ENCODE results near the gene BBOF1.
"Not testable (repeated sequence)": the region's sequence is repeated elsewhere in the genome, so short reads cannot be mapped to it uniquely, and the experiment has no call there.

Gene BBOF1

DNA sequence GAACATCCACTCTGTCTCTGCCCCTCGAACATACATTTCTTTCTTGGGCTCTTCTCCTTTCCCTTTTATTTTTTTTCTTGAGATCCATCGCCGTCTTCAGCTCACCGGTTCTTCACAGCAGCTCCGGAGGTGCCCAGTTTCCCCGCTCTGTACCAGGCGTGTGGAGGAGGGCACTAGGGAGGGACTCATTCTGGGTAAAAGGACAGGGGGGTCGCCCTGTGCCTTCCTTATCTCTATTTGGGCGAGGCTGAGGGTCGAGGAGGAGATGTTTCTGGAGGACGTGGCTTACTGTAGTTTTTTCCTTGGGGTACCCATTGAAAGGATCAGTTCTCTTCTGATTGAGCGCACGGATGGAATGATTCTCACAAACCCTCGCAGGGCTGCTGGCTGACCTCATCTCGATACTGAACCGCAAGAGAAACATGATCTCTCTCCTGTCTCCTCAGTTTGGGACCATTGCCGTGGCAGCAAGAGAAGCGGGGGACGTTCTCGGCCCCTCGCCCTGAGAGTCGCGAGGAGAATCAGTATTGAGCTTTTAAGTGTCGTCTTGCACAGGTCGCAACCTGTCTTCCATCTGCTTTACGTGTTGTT, 66.0 kb downstream of the BBOF1 start:
- Histone ChIP-seq H3K27ac (peak overlapping the region; percentile 34; the same call in 1 of the 2 replicates), H3K9ac (ENCODE audit: insufficient read length) (peak overlapping the region; percentile 92), H3K4me3 (peak overlapping the region; percentile 92), H3K36me3 (ENCODE audit: insufficient read depth, low read length) (no peaks in the 10 kb centered on the region), H3K9me3 (ENCODE audit: low read depth, low read length) (no peaks in the 10 kb centered on the region)
- no peak for TF ChIP-seq POLR2AphosphoS5 (IDR thresholded peaks at IDR 0.05; ENCODE audit: borderline replicate concordance, low read depth, low read length)
- no peak for TF ChIP-seq FOXP2 (optimal IDR thresholded peaks at IDR 0.05; ENCODE audit: control extremely low read depth, extremely low read length, insufficient read depth)
- no peak for TF ChIP-seq EZH2 (IDR thresholded peaks at IDR 0.05)
- no peak for DNase-seq (ENCODE audit: low read depth, low spot score)

DNA sequence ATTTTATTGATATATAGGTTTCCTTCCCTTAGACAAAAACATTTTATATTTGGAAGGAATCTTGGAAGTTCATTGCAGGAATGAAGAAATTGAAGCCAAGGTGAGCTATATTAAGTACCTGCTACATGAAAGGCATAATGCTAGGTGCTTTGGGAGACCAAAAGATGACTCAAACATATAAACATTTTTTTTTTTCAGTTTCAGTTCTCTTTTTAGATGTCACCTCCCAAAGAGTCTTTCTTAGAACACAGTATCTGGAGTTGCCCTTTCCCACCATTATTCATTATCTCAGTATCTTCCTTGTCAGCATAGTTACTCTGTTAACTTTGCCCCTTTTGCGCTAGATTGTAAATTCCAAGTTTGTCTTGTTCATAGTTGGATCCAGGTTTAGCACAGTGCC, 66.7 kb downstream of the BBOF1 start:
- DNase-seq (ENCODE audit: low read depth, low spot score), result no peak
- Histone ChIP-seq H3K36me3 (ENCODE audit: insufficient read depth, low read length) (no peaks in the 10 kb centered on the region), H3K27ac (no peak overlapping the region), H3K9ac (ENCODE audit: insufficient read length) (peak overlapping the region; percentile 92), H3K9me3 (ENCODE audit: low read depth, low read length) (no peaks in the 10 kb centered on the region), H3K4me3 (peak overlapping the region; percentile 92)
- TF ChIP-seq POLR2AphosphoS5 (IDR thresholded peaks at IDR 0.05; ENCODE audit: borderline replicate concordance, low read depth, low read length) (no peak), FOXP2 (optimal IDR thresholded peaks at IDR 0.05; ENCODE audit: control extremely low read depth, extremely low read length, insufficient read depth) (no peak), EZH2 (IDR thresholded peaks at IDR 0.05) (no peak)

DNA sequence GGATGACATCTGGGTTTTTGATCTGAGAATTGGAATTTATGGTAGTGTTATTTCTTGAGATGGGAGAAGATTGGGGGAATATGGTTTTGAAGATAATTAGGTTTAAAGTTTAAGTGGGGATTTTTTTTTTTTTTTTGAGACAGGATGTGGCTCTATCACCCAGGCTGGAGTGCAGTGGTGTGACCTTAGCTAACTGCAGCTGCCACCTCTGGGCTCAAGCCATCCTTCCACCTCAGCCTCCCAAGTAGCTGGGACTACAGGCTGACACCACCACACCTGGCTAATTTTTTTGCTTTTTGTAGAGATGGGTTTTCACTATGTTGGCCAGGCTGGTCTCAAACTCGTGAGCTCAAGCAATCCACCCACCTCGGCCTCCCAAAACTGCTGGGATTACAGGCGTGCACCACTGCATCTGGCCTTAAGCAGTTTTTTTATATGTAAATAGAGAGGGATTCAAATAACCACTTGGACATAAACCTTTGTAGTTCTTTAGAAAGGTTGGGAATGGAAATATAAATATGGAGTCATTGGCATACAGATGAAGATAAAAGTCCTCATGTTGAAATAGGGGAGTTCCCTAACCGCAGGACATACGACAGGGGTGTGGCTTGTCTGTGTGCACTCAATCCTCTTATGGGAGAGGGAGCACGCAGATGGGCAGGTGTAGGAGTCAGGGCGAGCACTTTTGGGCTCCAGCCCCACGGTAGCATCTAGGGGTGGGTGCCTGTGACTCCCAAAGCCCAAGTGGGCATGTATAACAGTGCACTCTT, 70.3 kb downstream of the BBOF1 start:
- no peaks in the 10 kb centered on the region for H3K9me3 ChIP-seq (ENCODE audit: low read depth, low read length)
- H3K36me3 ChIP-seq (ENCODE audit: insufficient read depth, low read length), result no peaks in the 10 kb centered on the region
- no peak overlapping the region for H3K9ac ChIP-seq (ENCODE audit: insufficient read length)
- DNase-seq (ENCODE audit: low read depth, low spot score), result no peak
- no peak overlapping the region for H3K4me3 ChIP-seq
- TF ChIP-seq FOXP2 (optimal IDR thresholded peaks at IDR 0.05; ENCODE audit: control extremely low read depth, extremely low read length, insufficient read depth) (no peak), EZH2 (IDR thresholded peaks at IDR 0.05) (no peak), POLR2AphosphoS5 (IDR thresholded peaks at IDR 0.05; ENCODE audit: borderline replicate concordance, low read depth, low read length) (no peak)
- no peak overlapping the region for H3K27ac ChIP-seq

DNA sequence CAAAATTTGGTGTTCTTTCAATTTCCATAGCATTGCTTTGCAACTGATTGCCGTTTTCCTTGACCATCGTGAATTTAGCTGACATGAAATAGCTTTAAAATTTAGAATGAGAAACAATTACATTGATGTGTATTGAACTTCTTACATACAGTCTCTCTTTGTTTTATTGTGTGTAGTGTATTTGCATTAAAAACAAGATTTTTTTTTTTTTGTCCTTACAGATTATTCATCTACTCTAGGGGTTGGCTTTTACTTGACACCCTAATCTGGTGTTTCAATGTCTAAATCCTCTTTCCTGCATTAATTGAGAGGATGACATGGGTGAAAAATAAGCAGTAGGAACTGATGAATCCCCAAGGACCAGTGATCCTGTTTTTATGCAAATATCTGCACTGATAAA, 86.2 kb downstream of the BBOF1 start:
- TF ChIP-seq EZH2 (IDR thresholded peaks at IDR 0.05), result no peak
- no peak for TF ChIP-seq POLR2AphosphoS5 (IDR thresholded peaks at IDR 0.05; ENCODE audit: borderline replicate concordance, low read depth, low read length)
- no peak for TF ChIP-seq FOXP2 (optimal IDR thresholded peaks at IDR 0.05; ENCODE audit: control extremely low read depth, extremely low read length, insufficient read depth)

DNA sequence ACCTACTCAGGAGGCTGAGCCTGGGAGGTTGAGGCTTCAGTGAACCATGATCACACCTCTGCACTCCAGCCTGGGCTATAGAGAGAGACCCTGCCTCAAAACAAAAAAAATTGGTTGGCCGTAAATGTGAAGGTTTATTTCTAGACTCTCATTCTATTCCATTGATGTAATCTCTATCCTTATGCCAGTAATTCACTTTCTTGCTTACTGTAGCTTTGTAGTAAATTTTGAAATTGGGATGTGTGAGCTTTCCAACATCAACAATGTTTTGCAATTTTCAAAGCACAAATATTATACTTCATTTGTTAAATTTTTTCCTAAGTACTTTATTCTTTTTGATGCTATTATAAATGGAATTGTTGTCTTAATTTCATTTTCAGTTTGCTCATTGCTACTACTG, 90.2 kb downstream of the BBOF1 start:
- TF ChIP-seq POLR2AphosphoS5 (IDR thresholded peaks at IDR 0.05; ENCODE audit: borderline replicate concordance, low read depth, low read length), result no peak
- no peak for TF ChIP-seq FOXP2 (optimal IDR thresholded peaks at IDR 0.05; ENCODE audit: control extremely low read depth, extremely low read length, insufficient read depth)
- TF ChIP-seq EZH2 (IDR thresholded peaks at IDR 0.05), result no peak
- H3K36me3 ChIP-seq (ENCODE audit: insufficient read depth, low read length), result 0 out of 2 replicates have a peak, but pooled peaks cover 4% of the 10 kb centered on the region

More for the DNA sequence above, 86.2 kb downstream of the BBOF1 start:
- Histone ChIP-seq H3K27ac (no peak overlapping the region), H3K9me3 (ENCODE audit: low read depth, low read length) (no peaks in the 10 kb centered on the region), H3K4me3 (no peak overlapping the region), H3K9ac (ENCODE audit: insufficient read length) (peak overlapping the region; percentile 6), H3K36me3 (ENCODE audit: insufficient read depth, low read length) (0 out of 2 replicates have a peak, but pooled peaks cover 4% of the 10 kb centered on the region)
- DNase-seq (ENCODE audit: low read depth, low spot score), result no peak

DNA sequence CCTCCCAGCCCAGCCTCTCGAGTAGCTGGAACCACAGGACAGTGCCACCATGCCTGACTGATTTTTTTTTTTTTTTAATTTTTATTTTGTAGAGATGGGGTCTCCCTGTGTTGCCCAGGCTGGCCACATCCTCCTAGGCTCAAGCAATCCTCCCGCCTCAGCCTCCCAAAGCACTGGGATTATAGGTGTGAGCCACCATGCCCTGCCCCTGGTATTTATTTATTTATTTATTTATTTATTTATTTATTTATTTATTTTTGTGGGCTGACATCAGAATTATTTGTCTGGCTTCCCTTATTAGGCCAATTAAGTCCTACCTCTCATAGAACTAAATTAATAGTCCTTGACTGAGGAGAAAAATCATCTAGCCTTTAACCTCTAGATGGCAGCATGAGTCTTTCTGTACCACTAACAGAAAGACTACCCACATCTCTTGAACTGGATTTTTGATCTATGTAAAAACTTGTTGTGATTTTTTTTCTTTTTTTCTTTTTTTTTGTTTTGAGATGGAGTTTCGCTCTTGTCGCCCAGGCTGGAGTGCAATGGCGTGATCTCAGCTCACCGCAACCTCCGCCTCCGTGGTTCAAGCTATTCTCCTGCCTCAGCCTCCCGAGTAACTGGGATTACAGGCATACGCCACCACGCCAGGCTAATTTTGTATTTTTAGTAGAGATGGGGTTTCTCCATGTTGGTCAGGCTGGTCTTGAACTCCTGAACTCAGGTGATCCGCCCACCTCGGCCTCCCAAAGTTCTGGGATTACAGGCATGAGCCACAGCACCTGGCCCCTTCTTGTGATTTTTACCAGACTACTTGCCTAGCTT, 92.5 kb downstream of the BBOF1 start:
- not testable (repeated sequence) for H3K36me3 ChIP-seq (ENCODE audit: insufficient read depth, low read length); H3K27ac ChIP-seq; DNase-seq (ENCODE audit: low read depth, low spot score); H3K9ac ChIP-seq (ENCODE audit: insufficient read length); H3K9me3 ChIP-seq (ENCODE audit: low read depth, low read length); H3K4me3 ChIP-seq

More for the DNA sequence above, 90.2 kb downstream of the BBOF1 start:
- H3K9ac ChIP-seq (ENCODE audit: insufficient read length), result no peak overlapping the region
- no peaks in the 10 kb centered on the region for H3K9me3 ChIP-seq (ENCODE audit: low read depth, low read length)
- H3K4me3 ChIP-seq, result no peak overlapping the region
- no peak overlapping the region for H3K27ac ChIP-seq
- DNase-seq (ENCODE audit: low read depth, low spot score), result no peak
